Right lobe of liver (tissue), 4 donors: ENCODE data around the gene CTSS.

Experiments used
- CTCF ChIP-seq, 4 donors: fragments of 200-600 bp in 3 of 4; fragments of 450-650 bp in 1 of 4; IDR thresholded peaks; one replicate each; pipeline versions ENCODE4 v1.5.1 to v1.8.0; 2016 to 2022; ENCODE audit warnings: antibody characterized with exemption in 4 of 4, mild to moderate bottlenecking in 2 of 4
- POLR2A ChIP-seq: fragments of 450-650 bp; IDR thresholded peaks from one replicate; pipeline ENCODE4 v1.6.1; 2017; ENCODE audit warnings: antibody characterized with exemption, mild to moderate bottlenecking
- donor health status: DM: no; HTN: no; CAD: no.
- donor health status: DM: no; HTN: no; CAD: no.
- donor health status: DM: no; HTN: yes; CAD: no.

GRCh38 chr1:150804671-150805070, 39.1 kb upstream of the CTSS start:
- no peak for TF ChIP-seq CTCF (IDR thresholded peaks at IDR 0.05)
- TF ChIP-seq POLR2A: no peak
